Activated B cell treated with CpG ODN at 0.5 μM for 24 hours (primary cell): Measurements from ENCODE around the gene ARID3A. TPM values are rescaled to one million over a fixed set of nuclear protein-coding genes. Genes with fewer than 3 reads are reported as not detected.

Source experiments
- ATAC-seq: fragments of 200-7000 bp; cut with Tn5 transposase; one replicate; pipeline ENCODE4 v1.10.0; 2021; ENCODE audit warnings: low read depth, mild to moderate bottlenecking, moderate library complexity
- CTCF ChIA-PET: fragments of 350-600 bp; sonication (Branson Sonifier 250); formaldehyde crosslinking; loops from one replicate; lab custom pipeline; 2021; ENCODE audit warnings: antibody characterized with exemption; lab: Charles Lee
- POLR2A ChIA-PET: fragments of 350-600 bp; sonication (Branson Sonifier 250); formaldehyde crosslinking; loops from one replicate; lab custom pipeline; 2021; ENCODE audit warnings: antibody characterized with exemption; lab: Charles Lee
- DNase-seq: peaks from one replicate; pipeline ENCODE4 v3.0.0; 2022
- H3K27ac Mint-ChIP-seq: one replicate; pipeline ENCODE4 v1.8.0; 2020; ENCODE audit warnings: mixed read lengths
- H3K27me3 Mint-ChIP-seq: one replicate; pipeline ENCODE4 v1.8.0; 2021; ENCODE audit warnings: mixed read lengths
- H3K36me3 Mint-ChIP-seq: one replicate; pipeline ENCODE4 v1.8.0; 2021; ENCODE audit warnings: low read depth, mixed read lengths
- H3K4me1 Mint-ChIP-seq: one replicate; pipeline ENCODE4 v1.8.0; 2021; ENCODE audit warnings: mixed read lengths
- H3K4me3 Mint-ChIP-seq: one replicate; pipeline ENCODE4 v1.8.0; 2020; ENCODE audit warnings: mild to moderate bottlenecking, mixed read lengths
- H3K9me3 Mint-ChIP-seq: one replicate; pipeline ENCODE4 v1.8.0; 2020; ENCODE audit warnings: mixed read lengths
- intact Hi-C: fragments of 100-400 bp; cut with micrococcal nuclease; formaldehyde crosslinking; loops from one replicate; pipeline ENCODE4 v1.15.1; 2024
- total RNA-seq: library from RNA; stranded (reverse); gene quantifications from 2 replicates; pipeline ENCODE4 v1.2.3, GENCODE V29; 2022
- TF ChIP-seq, protein P1 (sequence below): fragments of 200-600 bp; IDR thresholded peaks from one replicate; pipeline ENCODE4 v1.8.0; 2022; ENCODE audit warnings: antibody characterized with exemption, mild to moderate bottlenecking

The ARID3A gene
- total RNA-seq, 1 donor from 2014 or later, result 74.9 TPM

DNA sequence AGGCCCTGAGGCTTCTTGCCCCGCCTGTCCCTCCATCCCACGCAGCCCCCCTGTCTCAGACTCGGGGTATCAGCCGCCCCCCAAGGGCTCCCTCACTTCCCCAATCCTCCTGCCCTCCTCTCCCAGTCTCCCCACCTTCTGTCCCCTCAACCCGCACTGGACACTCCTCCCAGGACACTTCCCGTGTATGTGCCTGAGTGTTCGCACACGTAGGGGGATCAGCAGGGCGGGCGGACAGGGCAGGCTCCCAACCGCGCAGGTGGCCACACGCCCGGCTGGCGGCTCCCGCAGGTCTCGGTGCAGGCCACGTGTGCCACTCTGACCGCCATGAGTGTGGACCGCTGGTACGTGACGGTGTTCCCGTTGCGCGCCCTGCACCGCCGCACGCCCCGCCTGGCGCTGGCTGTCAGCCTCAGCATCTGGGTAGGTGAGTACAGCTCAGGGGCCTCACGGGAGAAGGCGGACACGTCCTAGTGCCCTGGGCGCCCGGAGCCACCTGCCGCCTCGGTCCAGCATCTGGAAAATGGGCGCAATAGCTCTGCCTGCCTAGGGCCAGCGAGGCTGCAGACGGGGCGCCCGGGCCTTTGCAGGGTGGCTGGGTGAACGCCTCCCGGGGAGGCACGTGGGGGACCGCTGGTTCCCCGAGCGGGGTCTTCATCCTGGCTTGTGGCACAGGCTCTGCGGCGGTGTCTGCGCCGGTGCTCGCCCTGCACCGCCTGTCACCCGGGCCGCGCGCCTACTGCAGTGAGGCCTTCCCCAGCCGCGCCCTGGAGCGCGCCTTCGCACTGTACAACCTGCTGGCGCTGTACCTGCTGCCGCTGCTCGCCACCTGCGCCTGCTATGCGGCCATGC lies 6.4 kb upstream of the ARID3A start:
- peaks cover 33% of the 10 kb centered on the region for H3K4me1 Mint-ChIP-seq
- POLR2A ChIA-PET, result interaction anchor here (0.5 to 3.3 kb wide), 13 partner anchors 10 to 349 kb away, joined by 3 to 20 read pairs (median 5); partner anchors contain the start of genes CIRBP, MED16, RNU6-9 and WDR18
- no peaks in the 10 kb centered on the region for H3K27me3 Mint-ChIP-seq
- CTCF ChIA-PET, result interaction anchor here (0.8 to 3.6 kb wide), 10 partner anchors 12 to 150 kb away, joined by 3 to 25 read pairs (median 5); partner anchors contain the start of genes GRIN3B, MED16, RNU6-9 and WDR18
- peak; percentile 56 for DNase-seq
- peak; percentile 21 for ATAC-seq
- H3K9me3 Mint-ChIP-seq, result no peaks in the 10 kb centered on the region
- H3K36me3 Mint-ChIP-seq, result no peaks in the 10 kb centered on the region
- H3K27ac Mint-ChIP-seq, result no peak overlapping the region
- H3K4me3 Mint-ChIP-seq, result peak overlapping the region; percentile 58
- intact Hi-C loops, result loop anchor here (5.0 to 10.0 kb wide), 3 partner anchors 185 to 273 kb away; partner anchors contain the start of genes GPX4 and RNF126
- TF ChIP-seq, protein P1, sequence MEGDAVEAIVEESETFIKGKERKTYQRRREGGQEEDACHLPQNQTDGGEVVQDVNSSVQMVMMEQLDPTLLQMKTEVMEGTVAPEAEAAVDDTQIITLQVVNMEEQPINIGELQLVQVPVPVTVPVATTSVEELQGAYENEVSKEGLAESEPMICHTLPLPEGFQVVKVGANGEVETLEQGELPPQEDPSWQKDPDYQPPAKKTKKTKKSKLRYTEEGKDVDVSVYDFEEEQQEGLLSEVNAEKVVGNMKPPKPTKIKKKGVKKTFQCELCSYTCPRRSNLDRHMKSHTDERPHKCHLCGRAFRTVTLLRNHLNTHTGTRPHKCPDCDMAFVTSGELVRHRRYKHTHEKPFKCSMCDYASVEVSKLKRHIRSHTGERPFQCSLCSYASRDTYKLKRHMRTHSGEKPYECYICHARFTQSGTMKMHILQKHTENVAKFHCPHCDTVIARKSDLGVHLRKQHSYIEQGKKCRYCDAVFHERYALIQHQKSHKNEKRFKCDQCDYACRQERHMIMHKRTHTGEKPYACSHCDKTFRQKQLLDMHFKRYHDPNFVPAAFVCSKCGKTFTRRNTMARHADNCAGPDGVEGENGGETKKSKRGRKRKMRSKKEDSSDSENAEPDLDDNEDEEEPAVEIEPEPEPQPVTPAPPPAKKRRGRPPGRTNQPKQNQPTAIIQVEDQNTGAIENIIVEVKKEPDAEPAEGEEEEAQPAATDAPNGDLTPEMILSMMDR, result no peak

DNA sequence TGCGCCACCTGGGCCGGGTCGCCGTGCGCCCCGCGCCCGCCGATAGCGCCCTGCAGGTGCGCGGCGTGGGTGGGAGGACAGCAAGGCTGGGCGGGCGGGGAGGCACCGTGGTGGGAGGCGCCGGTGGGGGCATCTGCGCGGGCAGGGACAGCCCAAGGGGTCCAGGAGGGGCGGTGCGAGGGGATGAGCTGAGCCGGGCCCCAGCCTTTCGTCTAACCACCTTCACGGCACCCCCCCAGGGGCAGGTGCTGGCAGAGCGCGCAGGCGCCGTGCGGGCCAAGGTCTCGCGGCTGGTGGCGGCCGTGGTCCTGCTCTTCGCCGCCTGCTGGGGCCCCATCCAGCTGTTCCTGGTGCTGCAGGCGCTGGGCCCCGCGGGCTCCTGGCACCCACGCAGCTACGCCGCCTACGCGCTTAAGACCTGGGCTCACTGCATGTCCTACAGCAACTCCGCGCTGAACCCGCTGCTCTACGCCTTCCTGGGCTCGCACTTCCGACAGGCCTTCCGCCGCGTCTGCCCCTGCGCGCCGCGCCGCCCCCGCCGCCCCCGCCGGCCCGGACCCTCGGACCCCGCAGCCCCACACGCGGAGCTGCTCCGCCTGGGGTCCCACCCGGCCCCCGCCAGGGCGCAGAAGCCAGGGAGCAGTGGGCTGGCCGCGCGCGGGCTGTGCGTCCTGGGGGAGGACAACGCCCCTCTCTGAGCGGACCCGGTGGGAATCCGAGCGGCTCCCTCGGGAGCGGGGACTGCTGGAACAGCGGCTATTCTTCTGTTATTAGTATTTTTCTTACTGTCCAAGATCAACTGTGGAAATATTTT lies 5.6 kb upstream of the ARID3A start:
- ChIA-PET CTCF (interaction anchor here (0.8 to 3.6 kb wide), 9 partner anchors 12 to 151 kb away, joined by 3 to 25 read pairs (median 5); partner anchors contain the start of genes GRIN3B, MED16, RNU6-9 and WDR18), POLR2A (interaction anchor here (0.5 to 3.3 kb wide), 13 partner anchors 11 to 349 kb away, joined by 3 to 20 read pairs (median 4); partner anchors contain the start of genes CIRBP, MED16, RNU6-9 and WDR18)
- Mint-ChIP-seq H3K36me3 (no peaks in the 10 kb centered on the region), H3K9me3 (no peaks in the 10 kb centered on the region), H3K4me1 (peaks cover 34% of the 10 kb centered on the region), H3K4me3 (peak overlapping the region; percentile 72), H3K27me3 (no peaks in the 10 kb centered on the region), H3K27ac (no peak overlapping the region)
- intact Hi-C loops, result loop anchor here (5.0 to 10.0 kb wide), 3 partner anchors 185 to 272 kb away; partner anchors contain the start of genes GPX4 and RNF126
- DNase-seq, result peak; percentile 70
- ATAC-seq, result peak; percentile 38
- TF ChIP-seq, protein P1, result no peak

DNA sequence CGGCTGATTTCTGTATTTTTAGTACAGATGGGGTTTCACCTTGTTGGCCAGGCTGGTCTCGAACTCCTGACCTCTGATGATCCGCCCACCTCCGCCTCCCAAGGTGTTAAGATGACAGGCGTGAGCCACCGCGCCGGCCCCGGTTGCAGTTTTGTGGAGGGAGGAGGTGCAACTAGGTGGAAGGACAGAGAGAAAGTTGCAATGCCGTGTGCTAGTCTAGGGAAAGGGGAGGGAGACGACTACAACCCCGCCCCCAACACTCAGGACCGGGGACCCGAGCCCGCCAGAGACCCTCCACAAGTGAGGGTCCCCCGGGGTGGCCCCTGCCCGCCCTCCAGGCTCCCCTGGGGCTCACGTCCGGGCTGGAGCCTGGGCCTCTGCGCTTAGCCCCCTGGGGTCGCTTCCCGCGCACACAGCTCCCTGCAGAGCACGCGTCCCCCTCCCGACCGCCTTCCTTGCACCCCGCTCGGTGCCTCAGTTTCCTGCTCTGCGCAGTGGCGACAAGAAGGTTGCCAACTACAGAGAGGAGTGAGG lies 1.2 kb upstream of the ARID3A start:
- Mint-ChIP-seq H3K4me1 (peaks cover 24% of the 10 kb centered on the region), H3K9me3 (no peaks in the 10 kb centered on the region), H3K27me3 (no peaks in the 10 kb centered on the region), H3K36me3 (peaks cover 3% of the 10 kb centered on the region), H3K4me3 (peak overlapping the region; percentile 84), H3K27ac (peak overlapping the region; percentile 59)
- POLR2A ChIA-PET, result interaction anchor here (0.5 to 4.3 kb wide), 12 partner anchors 13 to 344 kb away, joined by 3 to 67 read pairs (median 3); partner anchors contain the start of genes RNU6-2 and WDR18
- DNase-seq (no peak), ATAC-seq (no peak)
- intact Hi-C loops, result loop anchor here (1.0 to 10.0 kb wide), 7 partner anchors 17 to 268 kb away; partner anchors contain the start of genes GPX4, RNF126, RNU6-2 and TMEM259
- TF ChIP-seq, protein P1, result no peak
- CTCF ChIA-PET, result interaction anchor here (3.2 to 4.2 kb wide), 3 partner anchors 57 to 61 kb away, joined by 15 to 37 read pairs (median 32); partner anchors contain the start of gene WDR18

DNA sequence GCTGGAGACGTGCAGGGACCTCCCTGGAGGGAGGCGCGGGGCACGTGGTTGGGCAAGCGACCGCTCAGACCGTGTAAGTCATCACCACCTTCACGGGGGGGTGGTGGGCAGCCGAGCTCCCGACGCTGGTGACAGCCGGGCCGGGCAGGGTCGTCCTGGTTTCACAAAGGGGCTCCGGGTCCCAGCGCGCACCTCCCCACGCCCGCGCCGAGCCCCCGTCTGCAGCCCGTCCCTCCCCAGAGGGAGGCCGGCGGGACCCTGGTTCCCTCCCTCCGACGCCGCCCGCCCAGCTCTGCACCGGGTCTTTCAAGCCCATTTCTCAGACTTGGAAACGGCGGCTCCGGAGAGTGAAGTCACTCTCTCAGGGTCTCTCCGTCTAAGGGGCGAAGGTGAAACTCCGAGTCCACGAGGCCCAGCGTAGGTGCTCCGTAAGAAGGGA lies 729 bp upstream of the ARID3A start:
- POLR2A ChIA-PET, result interaction anchor here (0.5 to 4.3 kb wide), 11 partner anchors 12 to 344 kb away, joined by 3 to 67 read pairs (median 3); partner anchors contain the start of genes RNU6-2 and WDR18
- TF ChIP-seq, protein P1, result no peak
- DNase-seq (no peak), ATAC-seq (peak; percentile 46)
- Mint-ChIP-seq H3K27ac (peak overlapping the region; percentile 82), H3K4me3 (peak overlapping the region; percentile 84), H3K27me3 (no peaks in the 10 kb centered on the region), H3K9me3 (no peaks in the 10 kb centered on the region), H3K4me1 (peaks cover 24% of the 10 kb centered on the region), H3K36me3 (peaks cover 6% of the 10 kb centered on the region)
- intact Hi-C loops, result loop anchor here (1.0 to 10.0 kb wide), 5 partner anchors 16 to 180 kb away; partner anchors contain the start of genes GPX4, RNU6-2, TMEM259 and WDR18
- CTCF ChIA-PET, result interaction anchor here (3.2 to 4.2 kb wide), 3 partner anchors 57 to 62 kb away, joined by 15 to 37 read pairs (median 32); partner anchors contain the start of gene WDR18
